HEK293T (cell line): ENCODE measurements around the gene PPT2.

Source experiments
- CTCF ChIA-PET: fragments of 350-600 bp; formaldehyde crosslinking; extraction: SDS; loops from one replicate; lab custom pipeline; 2021; ENCODE audit warnings: antibody characterized with exemption, inconsistent platforms; lab: Yijun Ruan, JAX
- POLR2A ChIA-PET: fragments of 350-600 bp; formaldehyde crosslinking; extraction: SDS; loops from one replicate; lab custom pipeline; 2020; ENCODE audit warnings: antibody characterized with exemption, inconsistent platforms; lab: Yijun Ruan, JAX
- DNase-seq: peaks from one replicate; pipeline ENCODE4 v3.0.0; 2012; ENCODE audit warnings: mixed read lengths; ENCODE audit errors: extremely low spot score
- ARNT ChIP-seq: fragments of 450-650 bp; IDR thresholded peaks from 2 replicates; pipeline ENCODE4 v1.6.1; 2017; ENCODE audit warnings: mild to moderate bottlenecking
- BHLHE40 ChIP-seq: fragments of 450-650 bp; IDR thresholded peaks from 2 replicates; pipeline ENCODE4 v1.6.1; 2016; ENCODE audit warnings: mild to moderate bottlenecking, moderate library complexity, borderline replicate concordance
- CTBP1 ChIP-seq: fragments of 450-650 bp; IDR thresholded peaks from 2 replicates; pipeline ENCODE4 v1.6.1; 2016; ENCODE audit warnings: borderline replicate concordance
- ELF4 ChIP-seq: fragments of 450-650 bp; IDR thresholded peaks from 2 replicates; pipeline ENCODE4 v1.6.1; 2017; ENCODE audit warnings: antibody characterized with exemption
- FOXA1 ChIP-seq: fragments of 450-650 bp; IDR thresholded peaks from 2 replicates; pipeline ENCODE4 v1.6.1; 2016; ENCODE audit warnings: mild to moderate bottlenecking
- FOXK2 ChIP-seq: fragments of 450-650 bp; IDR thresholded peaks from 2 replicates; pipeline ENCODE4 v1.6.1; 2016; ENCODE audit warnings: mild to moderate bottlenecking
- FOXM1 ChIP-seq: fragments of 450-650 bp; IDR thresholded peaks from 2 replicates; pipeline ENCODE4 v1.6.1; 2017; ENCODE audit warnings: mild to moderate bottlenecking, borderline replicate concordance
- HDGF ChIP-seq: fragments of 450-650 bp; IDR thresholded peaks from 2 replicates; pipeline ENCODE4 v1.6.1; 2017; ENCODE audit warnings: antibody characterized with exemption, borderline replicate concordance
- L3MBTL2 ChIP-seq: fragments of 450-650 bp; conservative IDR thresholded peaks from 2 replicates; pipeline ENCODE4 v1.6.1; 2016; ENCODE audit warnings: mild to moderate bottlenecking
- LEF1 ChIP-seq: fragments of 450-650 bp; IDR thresholded peaks from 2 replicates; pipeline ENCODE4 v1.6.1; 2017; ENCODE audit warnings: mild to moderate bottlenecking, borderline replicate concordance
- NFRKB ChIP-seq: fragments of 450-650 bp; IDR thresholded peaks from 2 replicates; pipeline ENCODE4 v1.6.1; 2016; ENCODE audit warnings: mild to moderate bottlenecking, moderate library complexity
- SP1 ChIP-seq: fragments of 450-650 bp; IDR thresholded peaks from 2 replicates; pipeline ENCODE4 v1.6.1; 2017
- SUZ12 ChIP-seq: fragments of 450-650 bp; IDR thresholded peaks from 2 replicates; pipeline ENCODE4 v1.6.1; 2016; ENCODE audit warnings: mild to moderate bottlenecking
- TARDBP ChIP-seq: fragments of 450-650 bp; IDR thresholded peaks from 2 replicates; pipeline ENCODE4 v1.6.1; 2016
- ZNF384 ChIP-seq: fragments of 450-650 bp; IDR thresholded peaks from 2 replicates; pipeline ENCODE4 v1.6.1; 2016
- TF ChIP-seq, protein P1 (sequence below): fragments of 450-650 bp; IDR thresholded peaks from 2 replicates; pipeline ENCODE4 v1.6.1; 2016

Gene PPT2

GRCh38 chr6:32163559-32164258, 9.8 kb downstream of the PPT2 start:
- DNase-seq, result no peak
- TF ChIP-seq FOXA1, result no peak
- no peak for TF ChIP-seq FOXM1
- TF ChIP-seq FOXK2, result no peak
- no peak for TF ChIP-seq L3MBTL2
- no peak for TF ChIP-seq CTBP1
- POLR2A ChIA-PET, result interaction anchor here (3.1 kb wide), 1 partner anchor 13 kb away, joined by 19 read pairs; the partner anchor contains the start of gene AGPAT1
- CTCF ChIA-PET, result no interaction called here

DNA sequence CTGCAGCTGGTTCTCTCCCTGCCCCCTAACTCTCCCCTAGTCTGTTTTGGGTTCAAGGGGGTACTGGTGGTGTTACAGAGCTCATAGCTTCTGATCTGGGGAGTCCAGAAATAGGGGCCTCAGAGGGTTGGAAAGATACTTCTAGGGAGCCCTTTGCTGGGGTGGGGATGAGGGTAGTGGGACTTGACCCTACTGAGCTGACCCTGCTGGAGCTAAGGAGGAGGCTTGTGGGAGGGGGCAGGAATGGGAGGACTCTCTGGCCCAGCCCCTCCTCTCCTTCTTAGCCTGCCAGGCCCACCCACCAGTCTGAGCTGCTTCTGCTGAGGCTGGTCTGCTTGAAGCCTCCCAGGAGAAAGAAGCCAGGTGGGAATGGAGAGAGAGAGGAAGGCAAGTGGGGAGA, 10.4 kb downstream of the PPT2 start, which contains the start of gene EGFL8:
Gene EGFL8 (plus strand): TSS at position 301 of the 400 bp plus-strand sequence. CDS start 1,571 bp downstream, outside the sequence.
- no peak for DNase-seq
- TF ChIP-seq FOXK2 (no peak), FOXA1 (no peak), HDGF (no peak), TARDBP (no peak), L3MBTL2 (no peak), ELF4 (no peak), SP1 (no peak), FOXM1 (no peak)
- TF ChIP-seq, protein P1, sequence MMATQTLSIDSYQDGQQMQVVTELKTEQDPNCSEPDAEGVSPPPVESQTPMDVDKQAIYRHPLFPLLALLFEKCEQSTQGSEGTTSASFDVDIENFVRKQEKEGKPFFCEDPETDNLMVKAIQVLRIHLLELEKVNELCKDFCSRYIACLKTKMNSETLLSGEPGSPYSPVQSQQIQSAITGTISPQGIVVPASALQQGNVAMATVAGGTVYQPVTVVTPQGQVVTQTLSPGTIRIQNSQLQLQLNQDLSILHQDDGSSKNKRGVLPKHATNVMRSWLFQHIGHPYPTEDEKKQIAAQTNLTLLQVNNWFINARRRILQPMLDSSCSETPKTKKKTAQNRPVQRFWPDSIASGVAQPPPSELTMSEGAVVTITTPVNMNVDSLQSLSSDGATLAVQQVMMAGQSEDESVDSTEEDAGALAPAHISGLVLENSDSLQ, result no peak
- ChIA-PET POLR2A (interaction anchor here (3.1 kb wide), 1 partner anchor 13 kb away, joined by 19 read pairs; the partner anchor contains the start of gene AGPAT1), CTCF (interaction anchor here (0.6 kb wide), 1 partner anchor 581 kb away, joined by 7 read pairs; no protein-coding TSS in a partner anchor)

GRCh38 chr6:32166411-32167061, 12.6 kb downstream of the PPT2 start:
- ChIA-PET POLR2A (interaction anchor here (0.8 to 3.1 kb wide), 4 partner anchors 10 to 38 kb away, joined by 3 to 19 read pairs (median 5); partner anchors contain the start of genes AGPAT1 and FKBPL), CTCF (interaction anchor here (0.6 kb wide), 1 partner anchor 27 kb away, joined by 3 read pairs; no protein-coding TSS in a partner anchor)
- TF ChIP-seq ZNF384, result no peak
- TF ChIP-seq, protein P1, result no peak
- TF ChIP-seq ELF4, result no peak
- TF ChIP-seq CTBP1, result no peak
- TF ChIP-seq TARDBP, result no peak
- no peak for TF ChIP-seq NFRKB
- TF ChIP-seq SUZ12, result no peak
- TF ChIP-seq FOXK2, result no peak
- TF ChIP-seq BHLHE40, result no peak
- TF ChIP-seq ARNT, result no peak
- TF ChIP-seq LEF1, result no peak
- TF ChIP-seq HDGF, result no peak
- no peak for TF ChIP-seq SP1
- TF ChIP-seq FOXA1, result no peak
- TF ChIP-seq FOXM1, result no peak
- no peak for TF ChIP-seq L3MBTL2
- DNase-seq, result no peak

DNA sequence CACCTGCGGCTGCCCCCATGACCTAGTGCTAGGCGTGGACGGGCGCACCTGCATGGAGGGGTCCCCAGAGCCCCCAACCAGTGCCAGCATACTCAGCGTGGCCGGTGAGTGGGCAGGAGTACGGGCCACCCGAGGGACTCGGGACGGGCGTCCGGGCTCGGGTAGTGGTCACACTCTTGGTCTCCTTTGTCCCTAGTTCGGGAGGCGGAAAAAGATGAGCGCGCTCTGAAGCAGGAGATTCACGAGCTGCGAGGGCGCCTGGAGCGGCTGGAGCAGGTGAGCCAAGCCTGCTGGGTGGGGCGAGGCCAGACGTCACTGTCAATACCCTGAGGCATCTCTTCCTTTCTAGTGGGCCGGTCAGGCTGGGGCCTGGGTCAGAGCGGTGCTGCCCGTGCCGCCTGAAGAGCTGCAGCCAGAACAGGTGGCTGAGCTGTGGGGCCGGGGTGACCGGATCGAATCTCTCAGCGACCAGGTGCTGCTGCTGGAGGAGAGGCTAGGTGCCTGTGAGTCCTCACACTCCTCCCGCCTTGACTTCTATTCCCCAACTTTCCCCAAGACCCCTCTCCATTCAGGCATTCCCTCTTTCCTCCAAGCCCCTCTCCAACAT, 13.3 kb downstream of the PPT2 start:
- TF ChIP-seq FOXK2 (no peak), BHLHE40 (no peak), ELF4 (no peak), FOXA1 (no peak), ARNT (no peak), SP1 (no peak)
- DNase-seq, result no peak
- ChIA-PET CTCF (interaction anchor here (1.2 kb wide), 1 partner anchor 48 kb away, joined by 3 read pairs; no protein-coding TSS in a partner anchor), POLR2A (interaction anchor here (1.7 to 3.1 kb wide), 3 partner anchors 10 to 38 kb away, joined by 4 to 19 read pairs (median 10); partner anchors contain the start of gene AGPAT1)

DNA sequence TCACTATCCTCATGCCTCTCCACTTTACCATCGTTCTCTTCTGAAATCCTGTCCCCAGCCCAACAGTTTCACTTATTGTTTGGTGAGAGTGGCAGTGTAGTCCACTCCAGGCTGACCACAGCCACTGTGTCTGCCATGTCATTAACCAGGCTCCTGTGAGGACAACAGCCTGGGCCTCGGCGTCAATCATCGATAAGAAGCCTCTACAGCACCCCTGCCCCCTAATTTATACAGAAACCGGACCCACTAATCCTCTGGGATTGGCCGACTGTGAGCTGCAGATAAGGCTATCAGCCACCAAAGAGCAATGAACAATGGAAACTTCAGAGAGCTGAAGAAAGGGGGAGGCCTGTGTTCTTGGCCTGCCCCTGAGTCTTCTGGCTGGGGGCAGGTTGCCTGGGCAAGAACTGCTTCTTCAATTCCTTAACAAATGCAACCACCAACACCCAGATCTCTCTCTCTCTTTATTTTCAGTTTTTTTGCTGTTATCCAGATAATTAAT, 13.9 kb downstream of the PPT2 start:
- POLR2A ChIA-PET, result interaction anchor here (2.0 kb wide), 1 partner anchor 9 kb away, joined by 10 read pairs; no protein-coding TSS in a partner anchor
- CTCF ChIA-PET, result interaction anchor here (1.2 kb wide), 1 partner anchor 49 kb away, joined by 3 read pairs; no protein-coding TSS in a partner anchor
- DNase-seq, result no peak
- TF ChIP-seq, protein P1, result no peak
- TF ChIP-seq SP1 (no peak), ELF4 (no peak), NFRKB (no peak), HDGF (no peak)

DNA sequence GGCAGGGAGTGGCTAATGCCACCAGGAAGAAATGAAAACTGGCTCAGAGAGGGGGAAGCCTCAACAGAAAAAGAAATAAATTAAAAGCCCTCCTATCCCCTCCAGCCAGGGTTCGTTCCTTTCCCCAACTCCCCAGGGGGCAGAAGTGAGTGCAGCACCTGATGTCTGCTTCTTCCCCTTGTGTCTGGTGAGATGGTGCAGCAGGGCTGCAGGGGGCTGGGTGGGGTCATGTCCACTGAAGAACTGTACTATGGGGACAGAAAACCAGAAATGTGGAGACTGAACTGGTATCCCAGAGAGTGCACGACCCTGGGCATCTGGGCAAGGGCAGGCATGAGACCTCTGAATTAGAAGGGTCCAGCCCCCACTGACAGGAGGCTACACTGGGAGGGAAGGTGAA, 14.4 kb downstream of the PPT2 start:
- ChIA-PET POLR2A (interaction anchor here (2.0 kb wide), 1 partner anchor 9 kb away, joined by 10 read pairs; no protein-coding TSS in a partner anchor), CTCF (interaction anchor here (1.2 kb wide), 1 partner anchor 49 kb away, joined by 3 read pairs; no protein-coding TSS in a partner anchor)
- no peak for TF ChIP-seq ZNF384
- no peak for TF ChIP-seq SUZ12
- no peak for TF ChIP-seq FOXA1
- no peak for TF ChIP-seq FOXM1
- no peak for TF ChIP-seq ELF4
- TF ChIP-seq FOXK2, result no peak
- TF ChIP-seq, protein P1, result no peak
- TF ChIP-seq CTBP1, result no peak
- no peak for TF ChIP-seq ARNT
- no peak for TF ChIP-seq HDGF
- no peak for TF ChIP-seq SP1
- no peak for TF ChIP-seq TARDBP
- TF ChIP-seq NFRKB, result no peak
- TF ChIP-seq BHLHE40, result no peak
- no peak for TF ChIP-seq LEF1
- no peak for TF ChIP-seq L3MBTL2
- no peak for DNase-seq
